KOPT-K1 (cell line): ENCODE results near the gene IAPP.
"Not testable (repeated sequence)": the region's sequence is repeated elsewhere in the genome, so short reads cannot be mapped to it uniquely, and the experiment has no call there.

Experiments used
- H3K27ac ChIP-seq: fragments of 200-600 bp; sonication (generic); 2 replicates; pipeline ENCODE4 v1.5.1; 2016; ENCODE audit warnings: antibody characterized with exemption, mild to moderate bottlenecking, low read depth, low read length; ENCODE audit not compliant: poor library complexity, severe bottlenecking
- H3K36me3 ChIP-seq: fragments of 200-600 bp; sonication (generic); 2 replicates; pipeline ENCODE4 v1.5.1; 2017; ENCODE audit warnings: antibody characterized with exemption, mild to moderate bottlenecking, low read length, moderate library complexity; ENCODE audit not compliant: insufficient read depth
- H3K9me3 ChIP-seq: fragments of 200-600 bp; sonication (generic); 2 replicates; pipeline ENCODE4 v1.5.1; 2017; ENCODE audit warnings: antibody characterized with exemption, low read length, mild to moderate bottlenecking; ENCODE audit not compliant: insufficient read depth, poor library complexity, severe bottlenecking

IAPP gene

DNA sequence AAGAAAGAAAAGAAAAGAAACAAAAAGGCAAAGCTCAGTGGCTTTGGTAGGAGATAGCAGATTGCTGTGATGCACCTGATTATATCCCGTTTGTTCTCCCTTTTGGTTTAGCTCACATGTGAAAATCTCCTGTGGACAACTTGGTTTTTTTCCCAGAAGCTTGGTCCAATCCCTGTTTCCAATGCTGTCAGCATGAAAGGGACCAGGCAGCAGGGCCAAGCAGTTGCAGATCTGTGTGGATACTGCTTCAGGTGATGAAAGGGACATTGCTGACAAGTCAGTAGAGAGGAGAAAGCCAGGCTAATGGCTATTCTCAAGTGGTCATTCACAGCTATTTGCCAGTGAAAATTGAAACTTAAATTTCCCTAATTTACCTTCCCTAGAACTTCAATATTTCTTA, 19.2 kb upstream of the IAPP start:
- Histone ChIP-seq H3K9me3 (no peaks in the 10 kb centered on the region), H3K36me3 (no peaks in the 10 kb centered on the region), H3K27ac (no peak overlapping the region)

DNA sequence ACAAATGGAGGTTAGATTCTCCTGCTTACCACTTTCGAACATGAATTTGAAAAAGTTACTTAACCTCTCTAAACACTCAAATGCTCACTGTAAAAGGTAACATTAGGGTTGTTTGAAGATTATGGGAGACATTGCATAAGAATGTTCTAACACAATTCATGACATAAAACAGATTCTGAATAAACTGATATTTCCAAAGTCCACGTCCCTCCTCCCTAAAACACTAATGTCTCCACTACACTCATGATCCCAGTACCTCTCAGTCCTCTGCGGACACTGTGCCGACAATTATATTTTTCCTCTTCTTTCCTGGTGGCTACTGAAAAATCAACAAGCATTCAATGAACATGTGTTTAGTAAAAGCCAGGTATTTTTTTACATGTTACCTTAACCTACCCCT, 18.8 kb upstream of the IAPP start:
- Histone ChIP-seq H3K36me3 (no peaks in the 10 kb centered on the region), H3K9me3 (no peaks in the 10 kb centered on the region), H3K27ac (no peak overlapping the region)

DNA sequence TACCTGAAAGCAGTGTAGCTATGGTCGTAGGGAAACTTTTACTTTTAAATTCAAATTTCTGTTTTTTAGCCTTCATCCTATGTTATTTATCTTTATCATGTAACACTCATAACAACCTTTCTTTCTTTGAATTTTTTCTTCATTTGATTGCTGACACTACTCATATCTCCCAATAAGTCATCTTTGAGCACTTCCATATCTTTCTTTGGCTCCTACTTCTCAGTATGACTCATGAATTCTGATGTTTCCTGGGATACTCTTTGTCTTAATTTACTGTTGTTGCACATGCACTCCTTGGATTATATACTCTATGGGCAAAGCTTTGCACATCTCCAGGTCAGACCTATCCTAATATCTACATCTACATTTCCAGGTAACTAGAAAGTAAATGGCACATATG, 18.1 kb upstream of the IAPP start:
- H3K27ac ChIP-seq, result no peak overlapping the region
- no peaks in the 10 kb centered on the region for H3K36me3 ChIP-seq

DNA sequence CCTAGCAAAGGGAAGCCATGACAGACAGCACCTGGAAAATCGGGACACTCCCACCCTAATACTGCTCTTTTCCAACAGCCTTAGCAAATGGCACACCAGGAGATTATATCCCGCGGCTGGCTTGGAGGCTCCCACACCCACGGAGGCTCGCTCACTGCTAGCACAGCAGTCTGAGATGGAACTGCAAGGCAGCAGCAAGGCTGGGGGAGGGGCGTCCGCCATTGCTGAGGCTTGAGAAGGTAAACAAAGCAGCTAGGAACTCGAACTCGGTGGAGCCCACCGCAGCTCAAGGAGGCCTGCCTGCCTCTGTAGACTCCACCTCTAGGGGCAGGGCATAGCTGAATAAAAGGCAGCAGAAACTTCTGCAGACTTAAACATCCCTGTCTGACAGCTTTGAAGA, 12.1 kb upstream of the IAPP start:
- not testable (repeated sequence) for H3K27ac ChIP-seq, H3K36me3 ChIP-seq

More for the DNA sequence above, 18.1 kb upstream of the IAPP start:
- H3K9me3 ChIP-seq, result no peaks in the 10 kb centered on the region

DNA sequence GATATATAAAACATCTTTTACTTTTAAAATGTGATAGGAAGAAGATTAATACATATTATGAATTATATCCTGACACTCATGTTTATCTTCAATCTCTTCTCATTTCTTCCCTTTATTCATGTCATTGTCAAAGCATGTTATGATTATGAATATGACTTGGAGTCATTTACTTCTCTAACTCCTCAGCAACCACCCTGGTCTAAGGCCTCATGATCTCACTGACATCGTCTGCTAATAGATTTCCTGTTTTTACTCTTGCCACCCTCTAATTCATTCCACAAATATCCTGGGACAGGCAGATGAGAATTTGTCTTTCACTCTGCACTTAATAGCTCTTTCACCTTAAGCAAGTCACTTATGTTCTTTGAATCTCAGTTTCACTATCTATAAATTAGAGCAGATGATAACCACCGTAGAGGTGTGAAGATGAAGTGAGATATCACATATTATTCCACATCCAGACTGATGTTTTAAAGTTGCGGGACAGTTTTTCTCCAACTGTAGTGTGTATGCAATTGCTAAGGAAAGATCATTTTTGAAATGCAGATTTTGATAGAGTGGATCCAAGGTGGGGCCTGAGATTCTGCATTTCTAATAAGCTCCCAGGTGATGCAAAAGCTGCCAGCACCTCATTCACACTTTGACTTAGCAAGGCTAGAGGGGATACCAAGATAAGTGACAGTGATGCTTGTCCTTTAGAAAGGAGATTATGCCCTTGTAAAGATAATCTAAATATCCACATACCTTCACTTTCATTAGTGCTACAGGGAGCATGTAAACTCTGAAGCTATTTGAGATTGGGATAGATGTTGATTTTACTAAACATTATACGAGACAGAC, 3.3 kb upstream of the IAPP start:
- no peak overlapping the region for H3K27ac ChIP-seq
- H3K36me3 ChIP-seq, result no peaks in the 10 kb centered on the region
- H3K9me3 ChIP-seq, result no peaks in the 10 kb centered on the region

More for the DNA sequence above, 12.1 kb upstream of the IAPP start:
- not testable (repeated sequence) for H3K9me3 ChIP-seq

DNA sequence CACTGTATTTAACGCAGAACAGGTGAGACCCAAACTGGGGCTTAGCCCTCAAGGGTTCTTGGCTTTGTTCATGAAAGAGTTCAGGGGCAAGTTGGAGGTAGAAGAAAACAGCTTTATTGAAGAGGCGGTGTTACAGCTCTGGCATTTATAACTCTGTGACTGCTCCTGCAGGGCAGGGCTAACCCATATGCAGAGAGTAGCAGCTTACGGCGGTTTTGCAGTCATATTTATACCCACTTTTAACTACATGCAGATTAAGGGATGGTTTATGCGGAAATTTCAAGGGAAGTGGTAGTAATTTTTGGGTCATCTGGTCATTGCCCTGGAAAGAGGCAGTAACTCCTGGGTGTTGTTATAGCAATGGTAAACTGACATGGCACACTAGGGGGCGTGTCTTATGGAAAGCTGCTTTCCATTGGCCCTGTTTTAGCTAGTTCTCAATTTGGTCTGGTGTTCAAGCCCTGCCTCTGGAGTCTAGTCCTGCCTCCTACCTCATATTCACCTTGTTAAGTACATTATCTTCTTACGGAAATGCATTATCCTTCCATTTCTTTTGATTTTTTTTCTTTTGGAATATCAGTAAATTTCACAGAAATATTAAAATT, 1.8 kb upstream of the IAPP start:
- H3K27ac ChIP-seq, result no peak overlapping the region
- H3K36me3 ChIP-seq, result no peaks in the 10 kb centered on the region
- no peaks in the 10 kb centered on the region for H3K9me3 ChIP-seq

DNA sequence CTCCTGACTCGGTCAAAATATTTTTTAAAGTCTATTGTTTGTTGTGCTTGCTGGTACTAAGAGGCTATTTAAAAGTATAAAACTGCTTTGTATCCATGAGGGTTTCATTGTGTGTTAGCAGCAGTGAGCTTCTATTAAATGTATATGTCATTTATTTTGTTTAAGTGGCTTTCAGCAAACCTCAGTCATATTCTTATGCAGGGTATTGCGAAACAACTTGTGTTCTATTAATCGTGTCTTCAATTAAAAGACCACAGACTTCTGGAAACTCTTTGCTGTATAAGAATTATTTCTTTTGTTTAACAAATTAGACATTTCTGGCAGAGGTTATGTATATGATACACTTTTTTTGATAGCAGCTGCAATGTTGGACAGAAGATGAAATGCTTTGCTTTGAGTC, 6.5 kb downstream of the IAPP start:
- H3K36me3 ChIP-seq, result no peaks in the 10 kb centered on the region
- H3K9me3 ChIP-seq, result no peaks in the 10 kb centered on the region
- H3K27ac ChIP-seq, result no peak overlapping the region

DNA sequence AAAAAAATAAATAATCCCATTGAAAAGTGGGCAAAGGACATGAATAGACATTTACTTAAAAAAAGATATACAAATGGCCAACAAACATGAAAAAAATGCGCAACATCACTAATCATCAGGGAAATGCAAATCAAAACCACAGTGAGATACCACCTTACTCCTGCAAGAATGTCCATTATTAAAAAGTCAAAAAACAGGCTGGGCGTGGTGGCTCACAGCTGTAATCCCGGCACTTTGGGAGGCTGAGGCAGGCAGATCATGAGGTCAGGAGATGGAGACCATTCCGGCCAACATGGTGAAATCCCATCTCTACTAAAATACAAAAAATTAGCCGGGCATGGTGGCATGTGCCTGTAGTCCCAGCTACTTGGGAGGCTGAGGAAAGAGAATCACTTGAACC, 8.6 kb downstream of the IAPP start:
- not testable (repeated sequence) for H3K36me3 ChIP-seq

DNA sequence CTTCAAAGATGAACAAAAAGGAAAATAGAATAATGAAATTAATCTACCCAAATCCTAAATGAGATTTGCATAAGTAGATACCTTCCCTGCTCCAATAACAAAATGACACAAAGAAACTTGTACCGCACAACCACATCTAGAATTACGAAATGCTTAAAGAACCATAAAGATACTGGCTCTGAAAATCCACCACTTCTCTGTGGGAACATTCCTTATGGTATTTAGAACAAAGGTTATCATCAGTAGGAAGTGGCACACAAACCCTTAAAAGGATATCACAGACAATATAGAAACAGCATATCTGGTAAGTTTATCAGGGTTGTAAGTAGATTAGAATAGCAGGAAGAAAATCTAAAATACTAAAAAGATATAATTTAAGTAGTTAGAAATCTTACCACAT, 11.6 kb downstream of the IAPP start:
- no peaks in the 10 kb centered on the region for H3K36me3 ChIP-seq
- H3K27ac ChIP-seq, result no peak overlapping the region
- H3K9me3 ChIP-seq, result no peaks in the 10 kb centered on the region

More for the DNA sequence above, 8.6 kb downstream of the IAPP start:
- H3K9me3 ChIP-seq, H3K27ac ChIP-seq: not testable (repeated sequence)

DNA sequence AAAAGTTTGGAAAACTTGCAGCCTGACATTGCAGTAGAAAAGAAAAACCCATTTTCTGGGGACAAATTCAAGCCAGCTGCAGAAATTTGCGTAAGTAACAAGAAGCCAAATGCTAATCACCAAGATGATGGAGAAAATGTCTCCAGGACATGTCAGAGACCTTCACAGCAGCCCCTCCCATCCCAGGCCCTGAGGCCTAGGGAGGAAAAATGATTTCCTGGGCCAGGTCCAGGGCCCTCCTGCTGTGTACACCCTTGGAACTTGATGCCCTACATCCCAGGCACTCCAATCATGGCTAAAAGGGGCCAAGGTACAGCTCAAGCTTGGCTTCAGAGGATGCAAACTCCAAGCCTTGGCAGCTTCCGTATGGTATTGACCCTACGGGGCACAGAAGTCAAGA, 14.5 kb downstream of the IAPP start:
- Histone ChIP-seq H3K27ac (no peak overlapping the region), H3K36me3 (no peaks in the 10 kb centered on the region), H3K9me3 (no peaks in the 10 kb centered on the region)

DNA sequence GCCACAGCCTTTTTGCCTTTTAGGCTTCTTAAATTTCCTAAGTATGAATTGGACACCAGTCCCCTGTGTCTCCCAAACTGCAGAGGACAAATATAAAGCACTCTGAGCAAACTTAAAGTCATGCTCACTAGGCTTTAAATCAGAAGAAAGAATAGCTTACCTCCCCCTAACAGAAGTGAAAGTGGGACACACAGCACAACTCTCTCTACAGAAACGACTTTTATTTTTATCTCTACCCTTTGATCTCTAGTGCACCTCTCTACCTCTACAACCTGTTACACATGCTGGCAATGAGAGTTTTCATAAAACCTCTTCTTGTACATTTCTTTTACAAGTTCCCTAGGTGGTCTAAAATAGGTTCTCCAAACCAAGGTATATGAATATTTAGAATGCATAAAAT, 19.7 kb downstream of the IAPP start:
- Histone ChIP-seq H3K36me3 (no peaks in the 10 kb centered on the region), H3K27ac (no peak overlapping the region), H3K9me3 (no peaks in the 10 kb centered on the region)

DNA sequence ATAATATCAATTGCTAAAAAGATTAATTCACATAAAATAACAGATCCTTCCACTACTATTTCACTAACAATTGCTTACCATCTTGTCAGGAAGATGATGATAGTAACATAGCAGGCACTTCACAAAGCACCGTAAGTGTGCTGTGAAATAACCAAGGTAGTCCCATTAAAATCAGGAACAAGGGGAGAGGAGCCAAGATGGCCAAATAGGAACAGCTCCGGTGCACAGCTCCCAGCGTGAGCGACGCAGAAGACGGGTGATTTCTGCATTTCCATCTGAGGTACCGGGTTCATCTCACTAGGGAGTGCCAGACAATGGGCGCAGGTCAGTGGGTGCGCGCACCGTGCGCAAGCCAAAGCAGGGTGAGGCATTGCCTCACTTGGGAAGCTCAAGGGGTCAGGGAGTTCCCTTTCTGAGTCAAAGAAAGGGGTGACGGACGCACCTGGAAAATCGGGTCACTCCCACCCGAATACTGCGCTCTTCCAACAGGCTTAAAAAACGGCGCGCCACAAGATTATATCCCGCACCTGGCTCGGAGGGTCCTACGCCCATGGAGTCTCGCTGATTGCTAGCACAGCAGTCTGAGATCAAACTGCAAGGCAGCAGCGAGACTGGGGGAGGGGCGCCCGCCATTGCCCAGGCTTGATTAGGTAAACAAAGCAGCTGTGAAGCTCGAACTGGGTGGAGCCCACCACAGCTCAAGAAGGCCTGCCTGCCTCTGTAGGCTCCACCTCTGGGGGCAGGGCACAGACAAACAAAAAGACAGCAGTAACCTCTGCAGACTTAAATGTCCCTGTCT, 22.3 kb downstream of the IAPP start:
- H3K27ac ChIP-seq, H3K36me3 ChIP-seq, H3K9me3 ChIP-seq: not testable (repeated sequence)

DNA sequence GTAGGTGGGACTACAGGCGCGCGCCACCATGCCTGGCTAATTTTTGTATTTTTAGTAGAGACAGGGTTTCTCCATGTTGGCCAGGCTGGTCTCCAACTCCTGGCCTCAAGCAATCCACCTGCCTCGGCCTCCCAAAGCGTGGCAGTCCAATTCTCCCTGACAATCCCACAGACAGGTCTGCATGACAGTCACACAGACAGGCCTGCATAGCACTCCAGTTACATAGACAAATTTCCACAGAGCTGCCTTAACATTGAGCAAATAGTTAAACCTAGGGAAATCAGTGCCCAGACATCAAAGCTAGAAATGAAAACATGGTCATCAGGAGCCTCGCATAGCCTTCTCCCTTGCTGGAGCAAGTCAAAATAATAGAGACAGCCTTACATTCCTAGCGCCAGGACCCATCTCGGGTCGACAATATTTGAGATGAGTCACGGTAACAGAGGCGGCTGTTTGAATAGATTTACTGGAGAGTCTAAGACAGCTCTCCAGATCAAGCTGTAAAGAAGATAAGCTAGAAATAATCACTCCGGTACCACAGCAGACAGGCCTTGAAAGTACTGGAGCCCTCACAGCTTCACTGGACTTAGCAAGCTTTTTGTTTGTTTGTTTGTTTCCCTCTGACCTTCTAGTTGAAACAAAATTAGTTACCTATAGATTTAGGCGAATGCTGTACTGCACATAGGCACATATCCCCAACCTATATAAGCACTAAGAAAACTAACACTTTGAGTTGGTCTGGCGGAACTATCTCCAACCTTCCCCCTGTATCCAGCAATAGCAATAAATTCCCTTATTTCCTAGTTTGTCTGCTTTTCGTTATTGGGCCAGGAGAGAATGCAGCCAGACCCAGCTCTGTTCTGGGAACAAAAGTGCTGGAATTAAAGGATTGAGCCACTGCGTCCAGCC, 40.9 kb downstream of the IAPP start:
- no peaks in the 10 kb centered on the region for H3K9me3 ChIP-seq
- H3K36me3 ChIP-seq, result no peaks in the 10 kb centered on the region
- no peak overlapping the region for H3K27ac ChIP-seq

DNA sequence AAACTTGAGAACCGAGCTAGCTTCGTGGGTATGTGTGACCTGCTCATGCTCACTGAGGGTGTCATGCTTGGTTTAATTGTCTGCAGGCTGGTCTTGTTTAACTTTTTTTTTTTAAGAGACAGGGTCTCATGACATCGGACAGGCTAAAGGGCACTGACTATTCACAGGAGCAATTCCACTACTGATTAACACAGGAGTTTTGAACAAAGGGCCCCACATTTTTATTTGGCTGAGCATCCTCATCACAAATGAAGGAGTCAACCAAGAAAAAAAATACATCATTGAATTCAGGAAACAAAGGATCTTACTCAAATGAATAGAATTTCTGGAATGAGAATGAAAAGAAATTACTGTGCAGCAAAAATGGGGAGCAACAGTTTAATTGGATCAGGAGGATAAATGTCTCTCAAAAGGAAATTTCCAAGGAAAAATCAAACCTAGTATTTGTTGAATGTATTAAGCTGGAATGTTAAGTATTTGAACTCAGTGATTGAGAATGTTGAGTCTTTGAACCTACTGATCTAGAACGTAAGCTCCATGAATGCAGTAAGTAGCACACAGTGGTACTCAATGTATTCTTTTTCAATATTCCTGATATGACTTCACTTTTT, 43.9 kb downstream of the IAPP start:
- Histone ChIP-seq H3K9me3 (no peaks in the 10 kb centered on the region), H3K36me3 (no peaks in the 10 kb centered on the region), H3K27ac (no peak overlapping the region)
